Limb (tissue), 2 donors: ENCODE measurements around the gene FGA.

ENCODE experiments used
- DNase-seq, 2 donors: peaks; one replicate each; pipeline ENCODE4 v3.0.0-alpha.2; 2016; ENCODE audit errors: extremely low spot score in 2 of 2

The FGA gene

GRCh38 chr4:154583230-154583629 lies 7.3 kb downstream of the FGA start:
- no peak for DNase-seq

GRCh38 chr4:154582723-154583122 lies 7.8 kb downstream of the FGA start:
- DNase-seq, result no peak

- no peak for DNase-seq
Observed at GRCh38 chr4:154579927-154580326, 10.6 kb downstream of the FGA start.

GRCh38 chr4:154578919-154579318 lies 11.6 kb downstream of the FGA start:
- no peak for DNase-seq

GRCh38 chr4:154577324-154577723 lies 13.2 kb downstream of the FGA start:
- no peak for DNase-seq

- no peak for DNase-seq
Observed at GRCh38 chr4:154574311-154574710, 16.2 kb downstream of the FGA start.

GRCh38 chr4:154573190-154573870 lies 17.2 kb downstream of the FGA start:
- no peak for DNase-seq

- DNase-seq, result no peak
Observed at GRCh38 chr4:154569584-154569983, 21.0 kb downstream of the FGA start.

GRCh38 chr4:154569028-154569427 lies 21.5 kb downstream of the FGA start:
- no peak for DNase-seq

- no peak for DNase-seq
Observed at GRCh38 chr4:154566639-154567204, 23.8 kb downstream of the FGA start.

GRCh38 chr4:154565704-154566103 lies 24.8 kb downstream of the FGA start:
- DNase-seq, result no peak

GRCh38 chr4:154564311-154564710 lies 26.2 kb downstream of the FGA start:
- no peak for DNase-seq

- DNase-seq, result no peak
Observed at GRCh38 chr4:154562697-154563254, 27.8 kb downstream of the FGA start, which contains the start of gene FGB. FGB (plus strand) TSS chr4:154563011; CDS start chr4:154563019, 8 bp downstream.

GRCh38 chr4:154560824-154561231 lies 29.7 kb downstream of the FGA start:
- DNase-seq, result no peak

GRCh38 chr4:154560419-154560801 lies 30.1 kb downstream of the FGA start:
- no peak for DNase-seq

GRCh38 chr4:154559494-154560418 lies 30.8 kb downstream of the FGA start:
- peak in 1 of 2 donors; percentile 22 for DNase-seq

- DNase-seq, result no peak
Observed at GRCh38 chr4:154559141-154559493, 31.4 kb downstream of the FGA start.

- peak; percentile 77 to 78 for DNase-seq
Observed at GRCh38 chr4:154551872-154552686, 38.5 kb downstream of the FGA start.

GRCh38 chr4:154549894-154550790 lies 40.4 kb downstream of the FGA start, which contains the start of gene PLRG1:
PLRG1 (minus strand) TSS chr4:154550400; CDS start chr4:154550308, 92 bp downstream.
- peak; percentile 97 to 98 for DNase-seq

- no peak for DNase-seq
Observed at GRCh38 chr4:154545689-154546088, 44.9 kb downstream of the FGA start.
